ENCODE results near the gene TP63.

TP63 gene

GRCh38 chr3:189911001-189911400, 279.8 kb downstream of the TP63 start:
- no peak for DNase-seq

- peak in 1 of 51 donors; percentile 8 for DNase-seq
These were observed 283.6 kb downstream of the TP63 start for GRCh38 chr3:189914799-189915198.

GRCh38 chr3:189921770-189922169, 290.6 kb downstream of the TP63 start:
- no peak for DNase-seq

GRCh38 chr3:189927975-189928895, 297.0 kb downstream of the TP63 start:
- DNase-seq = no peak

GRCh38 chr3:189936201-189936945, 305.2 kb downstream of the TP63 start:
- no peak for DNase-seq

GRCh38 chr3:189937302-189938127, 306.3 kb downstream of the TP63 start:
- no peak for DNase-seq

GRCh38 chr3:189941125-189941524, 309.9 kb downstream of the TP63 start:
- no peak for DNase-seq

- no peak for DNase-seq
These were observed 310.5 kb downstream of the TP63 start for GRCh38 chr3:189941679-189942078.

- DNase-seq = no peak
These were observed 311.8 kb downstream of the TP63 start for GRCh38 chr3:189942948-189943347.

GRCh38 chr3:189944285-189945145, 313.3 kb downstream of the TP63 start:
- no peak for DNase-seq

GRCh38 chr3:189945935-189946709, 314.9 kb downstream of the TP63 start:
- DNase-seq = no peak

All from hypothalamus (tissue), 51 donors.